GM12892 (cell line): ENCODE measurements around the gene PTPRN2.

Experiments used
- POLR2A ChIP-seq: IDR thresholded peaks from 2 replicates; pipeline ENCODE4 v1.6.1; 2011; ENCODE audit warnings: low read depth, low read length, control low read depth
- POLR2AphosphoS5 ChIP-seq: IDR thresholded peaks from 2 replicates; pipeline ENCODE4 v1.6.1; 2011; ENCODE audit warnings: low read depth, low read length, control low read depth
- TAF1 ChIP-seq: IDR thresholded peaks from 2 replicates; pipeline ENCODE4 v1.6.1; 2011; ENCODE audit warnings: low read depth, mild to moderate bottlenecking, control low read depth, low read length, borderline replicate concordance

- TF ChIP-seq POLR2A: no peak
- no peak for TF ChIP-seq TAF1
- no peak for TF ChIP-seq POLR2AphosphoS5
These were observed 89.1 kb downstream of the PTPRN2 start for GRCh38 chr7:158498443-158499081.
